NOMO-1 treated with DMSO at 0.1 percent for 48 hours (cell line): Measurements from ENCODE around the gene TMEFF2.

ENCODE experiments used
- DNase-seq: peaks from one replicate; lab custom pipeline; 2025; ENCODE audit not compliant: unreplicated experiment; lab: John Stamatoyannopoulos, UW

The TMEFF2 gene

DNA sequence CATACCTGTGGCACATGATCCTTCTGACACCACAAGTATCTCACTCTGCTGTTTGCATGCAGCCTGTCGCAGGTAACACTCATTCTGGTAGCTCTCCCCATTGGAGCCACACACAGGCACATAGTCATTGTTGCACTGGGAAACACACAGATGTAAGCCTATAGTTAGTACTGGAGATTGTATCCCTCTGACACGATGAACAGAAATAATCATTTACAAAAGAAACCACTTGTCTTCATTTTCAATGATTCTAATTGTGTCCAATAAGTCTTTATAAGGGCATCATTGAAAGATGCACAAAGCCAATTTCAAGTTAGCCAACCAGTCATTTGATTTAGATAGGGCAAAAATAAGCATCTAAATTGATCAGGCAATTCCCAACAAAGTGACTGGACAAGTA lies 10.4 kb downstream of the TMEFF2 start:
- no peak for DNase-seq

GRCh38 chr2:192183296-192183695 lies 11.4 kb downstream of the TMEFF2 start:
- DNase-seq, result no peak

GRCh38 chr2:192166946-192167345 lies 27.8 kb downstream of the TMEFF2 start:
- DNase-seq, result no peak

GRCh38 chr2:192165842-192166241 lies 28.9 kb downstream of the TMEFF2 start:
- DNase-seq, result no peak

GRCh38 chr2:192162392-192163042 lies 32.2 kb downstream of the TMEFF2 start:
- peak; percentile 64 for DNase-seq

DNA sequence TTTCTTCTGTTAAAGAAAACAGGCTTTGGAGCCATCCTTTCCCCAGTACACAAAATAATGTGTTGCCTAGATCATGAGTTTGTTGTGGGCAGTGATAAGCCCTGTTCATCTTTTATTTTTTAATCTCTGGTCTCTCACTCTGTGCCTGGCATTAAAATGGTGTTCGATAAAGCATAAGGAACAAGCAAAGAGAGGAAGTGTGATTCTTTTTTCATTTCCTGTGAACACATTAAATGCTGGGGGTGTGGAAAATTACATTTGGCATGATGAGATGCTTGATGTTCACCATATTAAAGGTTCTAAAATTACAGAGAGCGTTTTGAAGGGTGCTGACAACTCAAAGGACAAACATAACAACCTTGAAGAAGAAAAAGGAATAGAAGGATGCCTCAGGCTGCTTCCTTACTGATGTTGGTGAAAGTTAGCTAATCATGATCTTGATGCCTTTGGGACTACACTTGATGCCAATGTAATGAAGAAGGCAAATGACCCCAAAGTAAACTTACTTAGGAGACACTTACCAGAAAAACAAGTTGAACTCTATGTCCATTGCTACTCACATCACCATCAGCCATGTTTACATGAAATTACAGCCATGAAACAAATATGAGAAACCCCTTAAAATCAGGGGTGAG lies 33.0 kb downstream of the TMEFF2 start:
- no peak for DNase-seq

- DNase-seq, result peak; percentile 47
Measured at GRCh38 chr2:192159736-192160135, 35.0 kb downstream of the TMEFF2 start.

DNA sequence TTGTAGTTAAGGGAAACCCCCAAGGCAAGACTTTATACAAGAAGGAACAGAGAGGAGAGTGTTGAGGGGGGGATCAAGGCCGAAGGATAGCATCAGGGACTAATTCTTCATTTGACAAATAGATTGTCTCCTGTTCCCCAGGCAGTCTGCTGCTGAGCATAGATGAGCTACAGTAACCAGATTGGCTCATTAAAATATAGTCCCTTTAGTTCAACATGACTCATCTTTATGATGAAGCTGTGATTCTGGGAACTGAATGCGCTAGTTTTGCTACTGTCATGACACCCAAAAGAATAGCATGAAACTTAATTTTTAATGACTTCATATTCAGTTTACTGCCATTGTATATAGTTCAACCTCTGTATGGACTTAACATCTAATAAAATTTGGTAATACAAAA lies 35.5 kb downstream of the TMEFF2 start:
- DNase-seq, result no peak

DNA sequence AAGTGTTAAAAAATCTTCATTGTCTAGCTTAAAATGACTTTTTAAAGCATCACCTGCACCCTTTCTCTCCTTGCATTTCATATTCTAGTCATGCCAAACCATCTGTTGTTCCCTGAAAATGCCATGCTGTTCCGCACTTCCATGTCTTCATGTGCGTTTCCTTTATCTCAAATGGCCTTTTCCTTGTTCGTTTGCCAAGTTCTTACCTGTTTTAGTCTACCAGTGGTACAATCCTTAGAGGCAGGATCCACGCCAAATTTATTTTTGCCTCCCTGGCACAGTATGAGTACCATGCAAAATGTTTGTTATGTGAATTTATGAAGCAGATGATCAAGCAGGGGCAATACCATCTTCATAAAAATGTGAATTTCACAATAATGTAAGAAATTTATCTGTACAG lies 37.0 kb downstream of the TMEFF2 start:
- DNase-seq, result no peak

- peak; percentile 81 for DNase-seq
Measured at GRCh38 chr2:192155511-192156118, 39.1 kb downstream of the TMEFF2 start.

DNA sequence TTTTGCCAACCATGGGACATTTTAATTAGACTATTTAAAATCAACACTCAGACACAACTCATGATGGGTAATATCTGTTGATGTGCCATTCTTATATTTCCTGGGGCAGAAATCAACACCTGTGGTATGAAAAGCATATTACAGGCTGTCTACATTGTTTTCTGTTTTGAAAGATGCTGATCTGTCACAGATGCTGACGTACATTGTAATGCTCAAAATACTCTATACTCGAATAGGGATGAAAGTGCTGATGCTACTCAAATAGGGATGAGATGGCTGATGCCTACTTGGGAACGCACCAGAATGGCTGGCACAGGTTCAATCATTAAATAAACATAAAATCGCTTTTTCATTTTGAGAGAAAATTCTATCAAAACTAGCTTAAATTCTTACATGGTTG lies 41.2 kb downstream of the TMEFF2 start:
- no peak for DNase-seq

DNA sequence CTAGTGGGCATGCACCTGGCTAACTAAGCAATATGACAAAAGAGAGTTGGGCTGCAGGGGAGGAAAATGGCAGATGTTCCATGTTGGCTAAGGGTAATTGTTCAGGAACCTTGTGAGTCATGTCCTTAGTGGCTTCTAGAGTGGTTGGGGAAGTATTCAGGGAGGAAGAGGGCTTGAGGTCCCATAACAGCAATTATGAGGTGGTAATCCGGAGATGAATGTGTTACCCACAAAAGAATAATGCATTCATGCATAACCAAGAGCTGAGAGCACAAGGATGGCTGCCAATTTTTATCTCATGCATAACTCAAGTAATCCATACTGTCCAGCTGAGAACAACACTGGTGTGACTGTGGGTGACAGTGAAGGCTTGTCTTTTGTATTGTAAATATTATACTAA lies 42.9 kb downstream of the TMEFF2 start:
- DNase-seq, result peak; percentile 46

DNA sequence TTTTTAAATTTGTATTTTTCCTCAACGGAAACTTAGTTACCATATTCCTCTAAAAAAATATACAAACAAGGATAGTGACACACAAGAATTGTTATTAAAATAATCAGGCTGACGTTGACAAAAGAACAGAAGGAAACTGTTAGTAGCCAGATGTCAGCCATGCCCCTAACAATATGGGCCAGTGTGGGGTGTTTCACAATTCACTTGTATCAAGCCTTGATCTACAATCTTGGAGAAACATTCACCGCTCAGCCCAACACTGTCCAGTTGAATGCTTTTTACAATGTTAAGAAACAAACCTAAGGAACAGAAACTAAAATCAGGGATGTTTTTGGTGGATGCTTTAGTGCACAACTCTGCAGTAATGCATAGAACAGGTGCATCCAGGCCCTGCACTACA lies 44.6 kb downstream of the TMEFF2 start:
- DNase-seq, result no peak

DNA sequence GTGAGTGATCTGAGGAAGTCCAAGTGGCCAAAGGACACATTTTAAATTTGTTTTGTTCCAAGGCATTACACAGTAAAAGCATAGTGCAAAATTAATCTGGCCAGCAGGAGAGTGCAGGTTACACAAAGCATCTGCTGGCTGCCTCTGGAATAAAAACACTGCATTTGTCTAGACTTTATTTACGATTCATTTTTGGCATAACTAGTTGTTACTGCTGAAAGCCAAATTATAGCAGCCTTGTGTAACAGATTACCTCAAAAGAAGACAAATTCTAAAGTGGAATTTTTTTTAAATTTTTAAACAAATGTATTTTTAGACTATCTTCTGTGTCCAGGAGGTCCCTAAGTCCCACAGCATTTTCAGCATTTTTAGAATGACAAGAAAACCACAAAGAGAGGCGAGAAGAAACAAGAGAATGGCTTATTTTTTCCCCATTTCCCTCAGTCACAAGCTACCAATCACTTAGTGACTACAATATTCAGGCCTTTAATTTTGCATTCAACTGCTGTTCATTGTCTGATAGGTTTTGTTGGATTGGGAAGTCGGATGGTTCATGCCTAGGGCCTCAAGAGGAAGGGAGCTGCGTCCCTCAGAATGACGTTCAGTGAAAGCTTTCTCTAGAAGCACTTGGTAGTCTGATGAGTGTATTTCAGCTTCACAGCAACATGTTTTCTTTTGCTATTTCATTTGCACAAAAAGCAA lies 46.0 kb downstream of the TMEFF2 start:
- DNase-seq, result no peak

- DNase-seq, result no peak
Measured at GRCh38 chr2:192148241-192148619, 46.5 kb downstream of the TMEFF2 start.

DNA sequence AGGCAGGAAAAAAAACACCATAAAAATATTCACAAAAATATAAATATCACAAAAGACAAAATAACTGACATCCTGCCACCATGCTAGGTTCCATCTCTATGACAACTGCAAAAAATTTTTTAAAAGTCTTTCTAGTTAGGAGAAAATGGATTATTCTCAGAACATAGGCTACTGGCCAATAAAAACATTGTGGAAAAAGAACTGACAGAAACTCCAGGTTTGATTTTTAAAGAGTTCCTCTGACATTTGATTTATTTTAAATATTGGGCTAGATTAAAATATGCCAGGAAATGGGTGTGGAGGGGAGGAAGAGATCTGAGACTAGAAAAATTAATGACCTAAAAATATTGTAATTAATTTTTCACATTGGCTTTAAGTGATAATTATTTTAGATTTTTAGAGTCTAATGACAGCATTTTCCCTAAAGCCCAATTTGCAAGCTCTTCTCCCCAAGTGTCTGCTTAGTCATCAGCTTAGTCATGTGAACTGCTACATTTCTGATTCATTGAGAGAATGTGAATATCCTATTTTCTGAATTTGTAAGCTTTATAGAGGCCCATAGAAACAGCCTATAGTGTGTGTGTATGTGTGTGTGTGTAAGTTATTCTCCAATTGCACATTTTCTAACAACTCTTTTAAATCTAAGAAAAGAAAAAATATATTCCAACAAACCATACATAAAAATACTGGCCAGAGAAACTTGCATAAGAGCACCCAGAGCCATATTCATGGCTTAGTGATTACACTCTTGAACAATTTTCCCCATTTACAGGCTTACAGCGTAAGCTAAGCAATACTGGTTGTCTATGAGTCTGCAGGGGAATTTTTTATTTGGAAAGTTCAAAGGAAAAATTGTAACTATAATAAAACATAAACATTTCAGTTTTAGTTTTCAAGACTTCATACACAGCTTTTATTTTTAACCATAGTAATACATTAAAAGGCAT lies 48.4 kb downstream of the TMEFF2 start:
- peak; percentile 18 for DNase-seq

- DNase-seq, result no peak
Measured at GRCh38 chr2:192145496-192145895, 49.2 kb downstream of the TMEFF2 start.

- DNase-seq, result no peak
Measured at GRCh38 chr2:192140236-192140839, 54.4 kb downstream of the TMEFF2 start.

DNA sequence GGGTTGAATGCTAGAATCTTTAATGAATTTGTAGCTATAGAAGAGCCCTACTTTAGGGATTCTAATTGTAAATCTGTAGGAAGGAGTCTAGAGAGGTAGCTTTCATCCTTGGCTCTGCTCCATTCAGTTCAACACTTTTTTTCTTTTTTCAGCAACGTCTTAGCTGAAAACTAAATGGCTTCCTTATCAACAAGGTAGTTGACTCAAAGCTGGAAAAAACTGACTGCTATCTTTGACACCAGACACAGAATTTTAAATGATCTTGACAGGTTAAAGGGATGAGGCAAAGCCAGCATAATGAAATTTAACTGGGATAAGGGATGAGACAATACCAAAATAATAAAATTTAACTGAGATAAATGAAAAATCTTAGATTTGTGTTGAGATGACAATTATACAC lies 54.9 kb downstream of the TMEFF2 start:
- no peak for DNase-seq

- no peak for DNase-seq
Measured at GRCh38 chr2:192137451-192137850, 57.3 kb downstream of the TMEFF2 start.
